Osteoblast (primary cell): ENCODE data around the gene SETDB1. TPM values are rescaled to one million over a fixed set of nuclear protein-coding genes. Genes with fewer than 3 reads are reported as not detected.
A peak's percentile ranks its signal among the peaks of the same experiment; 100 is the strongest.

Experiments
- DNase-seq: peaks from one replicate; pipeline ENCODE4 v3.0.0; 2011; ENCODE audit warnings: low spot score, mixed read lengths; ENCODE audit not compliant: insufficient read length; ENCODE audit errors: missing footprints
- H2AFZ ChIP-seq: 2 replicates; pipeline ENCODE4 v1.6.0; 2011; ENCODE audit warnings: mild to moderate bottlenecking, low read length
- H3K27ac ChIP-seq: 2 replicates; pipeline ENCODE4 v1.5.1; 2011; ENCODE audit warnings: mild to moderate bottlenecking, low read depth, low read length, moderate library complexity
- H3K27me3 ChIP-seq: 2 replicates; pipeline ENCODE4 v1.6.0; 2012; ENCODE audit warnings: mild to moderate bottlenecking, control low read depth, inconsistent platforms, low read length, moderate library complexity; ENCODE audit not compliant: insufficient read depth
- H3K36me3 ChIP-seq: 2 replicates; pipeline ENCODE4 v1.5.1; 2011; ENCODE audit warnings: mild to moderate bottlenecking, low read length, control low read depth, moderate library complexity; ENCODE audit not compliant: insufficient read depth
- H3K4me1 ChIP-seq: 2 replicates; pipeline ENCODE4 v1.5.1; 2011; ENCODE audit warnings: mild to moderate bottlenecking, low read length, control low read depth, moderate library complexity; ENCODE audit not compliant: insufficient read depth
- H3K4me2 ChIP-seq: 2 replicates; pipeline ENCODE4 v1.6.0; 2011; ENCODE audit warnings: mild to moderate bottlenecking, low read length; ENCODE audit not compliant: insufficient read depth
- H3K4me3 ChIP-seq: fragments of 200-600 bp; sonication (generic); 3 replicates; pipeline ENCODE4 v1.5.1; 2012; ENCODE audit warnings: mild to moderate bottlenecking, low read length, inconsistent platforms; ENCODE audit not compliant: insufficient read depth
- H3K79me2 ChIP-seq: 2 replicates; pipeline ENCODE4 v1.6.0; 2012; ENCODE audit warnings: mild to moderate bottlenecking, low read length, control low read depth, inconsistent platforms; ENCODE audit not compliant: insufficient read depth
- H3K9me3 ChIP-seq: 2 replicates; pipeline ENCODE4 v1.5.1; 2011; ENCODE audit warnings: low read depth, low read length, control low read depth
- H4K20me1 ChIP-seq: 2 replicates; pipeline ENCODE4 v1.6.0; 2012; ENCODE audit warnings: mild to moderate bottlenecking, low read length, control low read depth; ENCODE audit not compliant: insufficient read depth
- CTCF ChIP-seq: IDR thresholded peaks from 2 replicates; pipeline ENCODE4 v1.5.1; 2011; ENCODE audit warnings: mild to moderate bottlenecking, low read depth, low read length, moderate library complexity; ENCODE audit errors: extremely low read depth
- total RNA-seq: library from RNA; depleted of rRNA; stranded (reverse); fragments of >200 nt; gene quantifications from 2 replicates; pipeline ENCODE4 v1.2.3, GENCODE V29; 2012

SETDB1 gene
- total RNA-seq, 1 donor, result 42.3 TPM

DNA sequence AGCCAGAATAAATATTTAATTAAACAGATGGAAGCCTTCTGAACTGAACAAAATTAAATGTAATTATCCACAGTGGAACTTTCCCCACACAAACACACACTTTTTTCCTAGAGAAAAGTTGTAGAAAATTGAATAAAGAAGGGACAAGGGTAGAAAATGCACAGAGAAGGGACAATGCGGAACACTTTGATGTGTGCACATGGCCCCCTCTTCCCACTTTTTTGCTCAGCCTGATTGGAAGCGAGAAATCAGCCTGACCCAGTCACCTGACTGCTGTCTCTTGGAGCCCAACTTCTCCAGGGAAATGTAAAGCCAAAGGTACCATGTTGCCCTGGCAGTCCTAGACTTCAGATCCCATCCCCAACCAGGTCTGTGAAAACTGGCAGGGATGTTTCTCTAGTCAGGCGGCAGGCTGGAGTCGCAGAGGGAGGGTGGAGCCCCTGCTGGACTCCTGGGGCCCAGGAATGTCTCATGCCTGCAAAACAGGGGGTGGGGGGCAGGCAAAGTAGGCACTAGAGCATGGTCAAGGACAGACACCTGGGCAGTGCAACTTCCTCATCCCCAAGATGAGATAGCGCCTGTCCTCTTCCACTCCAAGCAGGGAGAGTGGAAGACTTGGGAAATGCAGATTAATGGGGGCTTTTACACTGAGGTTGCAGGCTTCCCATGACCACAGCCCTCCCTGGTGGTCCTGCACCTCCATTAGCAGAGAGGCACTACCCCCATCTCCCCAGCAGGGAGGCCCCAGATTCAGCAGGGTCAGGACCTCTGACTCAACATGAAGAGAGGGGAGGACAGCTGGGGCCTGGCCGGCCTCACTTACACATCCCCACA, 45.6 kb downstream of the SETDB1 start:
- Histone ChIP-seq H3K27me3 (no peaks in the 10 kb centered on the region), H3K27ac (peak overlapping the region; percentile 69), H3K9me3 (no peaks in the 10 kb centered on the region), H3K4me1 (peaks cover 35% of the 10 kb centered on the region), H3K79me2 (peaks cover 75% of the 10 kb centered on the region), H3K4me2 (peak overlapping the region; percentile 98), H2AFZ (no peak overlapping the region), H3K4me3 (peak overlapping the region; percentile 95), H3K36me3 (peaks cover 21% of the 10 kb centered on the region), H4K20me1 (peaks cover 57% of the 10 kb centered on the region)
- peak; percentile 29 for TF ChIP-seq CTCF
- peak; percentile 95 for DNase-seq

DNA sequence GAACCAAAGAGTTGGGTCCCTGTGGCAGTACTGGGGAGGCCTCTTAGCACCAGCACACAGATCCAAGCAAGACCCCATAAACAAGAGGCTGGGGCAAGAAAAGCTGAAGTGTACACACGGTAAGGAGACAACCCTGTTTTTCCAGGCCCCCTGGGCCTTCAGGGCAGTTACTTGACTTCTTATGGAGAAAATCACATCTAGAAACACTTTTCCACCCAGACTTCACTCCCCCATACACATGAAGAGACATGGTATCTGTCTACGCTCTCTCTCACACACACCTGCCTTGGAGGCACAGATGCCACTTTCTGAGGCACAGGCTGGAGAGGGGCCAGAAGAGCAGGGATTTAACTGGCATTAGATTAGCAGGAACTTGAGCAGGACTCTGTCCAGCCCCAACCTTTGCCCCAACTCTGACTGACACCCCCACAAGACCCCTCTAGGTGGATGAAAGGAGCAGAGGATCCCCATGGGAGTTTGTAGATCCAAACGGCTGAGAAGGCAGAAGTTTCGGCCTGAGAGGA, 46.3 kb downstream of the SETDB1 start:
- peaks cover 54% of the 10 kb centered on the region for H4K20me1 ChIP-seq
- H3K27ac ChIP-seq, result peak overlapping the region; percentile 69
- peak; percentile 59 for DNase-seq
- H3K4me2 ChIP-seq, result peak overlapping the region; percentile 98
- peak overlapping the region; percentile 95 for H3K4me3 ChIP-seq
- no peak overlapping the region for H2AFZ ChIP-seq
- H3K4me1 ChIP-seq, result peaks cover 42% of the 10 kb centered on the region
- H3K9me3 ChIP-seq, result no peaks in the 10 kb centered on the region
- H3K27me3 ChIP-seq, result no peaks in the 10 kb centered on the region
- peaks cover 14% of the 10 kb centered on the region for H3K36me3 ChIP-seq
- peaks cover 68% of the 10 kb centered on the region for H3K79me2 ChIP-seq
- TF ChIP-seq CTCF, result no peak

DNA sequence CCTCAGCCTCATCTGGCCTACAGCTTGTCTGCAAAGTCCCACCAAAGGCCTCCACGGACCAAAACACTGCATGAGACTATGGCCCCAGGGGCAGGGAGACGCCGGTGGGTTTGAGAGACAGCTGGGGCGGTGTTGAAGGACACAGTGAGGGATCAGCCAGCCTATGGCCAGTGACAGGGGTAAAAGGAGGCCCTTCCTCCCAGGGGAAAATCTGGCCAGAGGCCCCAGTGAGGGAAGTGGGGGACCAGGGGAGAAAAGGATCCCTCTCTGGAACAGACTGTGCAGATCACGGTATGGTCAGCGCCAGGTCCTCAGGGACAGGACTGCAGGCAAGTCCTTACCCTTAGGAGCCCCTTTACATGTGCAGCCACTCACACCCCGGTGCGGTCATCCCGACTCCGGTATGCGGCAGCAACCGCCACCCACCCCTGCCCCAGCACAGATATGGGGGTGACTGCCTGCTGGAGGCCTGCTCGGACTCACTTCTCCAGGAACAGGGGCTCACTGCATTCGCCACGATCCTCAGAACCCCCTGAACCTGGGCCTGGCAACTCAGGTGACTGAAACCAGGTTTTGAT, 47.2 kb downstream of the SETDB1 start:
- TF ChIP-seq CTCF, result no peak
- peaks cover 7% of the 10 kb centered on the region for H3K36me3 ChIP-seq
- no peaks in the 10 kb centered on the region for H3K9me3 ChIP-seq
- DNase-seq, result peak; percentile 93
- peak overlapping the region; percentile 69 for H3K27ac ChIP-seq
- peaks cover 50% of the 10 kb centered on the region for H3K4me1 ChIP-seq
- H3K79me2 ChIP-seq, result peaks cover 59% of the 10 kb centered on the region
- H3K4me2 ChIP-seq, result peak overlapping the region; percentile 98
- H2AFZ ChIP-seq, result no peak overlapping the region
- peak overlapping the region; percentile 95 for H3K4me3 ChIP-seq
- no peaks in the 10 kb centered on the region for H3K27me3 ChIP-seq
- peaks cover 49% of the 10 kb centered on the region for H4K20me1 ChIP-seq
